ENCODE measurements around the gene TRRAP. TPM values are rescaled to one million over a fixed set of nuclear protein-coding genes. Genes with fewer than 3 reads are reported as not detected.

Gene TRRAP
- polyA plus RNA-seq, 1 donor from 2014 or later = 12.9 TPM

GRCh38 chr7:99021941-99022560 lies 143.7 kb downstream of the TRRAP start:
- no peak overlapping the region for H3K27ac ChIP-seq (ENCODE audit: low read length)
- no peaks in the 10 kb centered on the region for H3K27me3 ChIP-seq (ENCODE audit: insufficient read depth, low read depth, low read length)
- H3K4me3 ChIP-seq (ENCODE audit: low read length) = no peak overlapping the region
- H4K20me1 ChIP-seq (ENCODE audit: insufficient read depth) = no peaks in the 10 kb centered on the region
- H3K9ac ChIP-seq (ENCODE audit: low read length) = no peak overlapping the region
- H3K4me2 ChIP-seq (ENCODE audit: low read length) = no peak overlapping the region
- no peak for TF ChIP-seq SMC3 (conservative IDR thresholded peaks at IDR 0.05; ENCODE audit: poor library complexity)
- no peak for TF ChIP-seq MXI1 (conservative IDR thresholded peaks at IDR 0.05; ENCODE audit: poor library complexity, severe bottlenecking)
- no peak for TF ChIP-seq POLR2AphosphoS5 (IDR thresholded peaks at IDR 0.05)
- no peak for TF ChIP-seq EZH2 (IDR thresholded peaks at IDR 0.05; ENCODE audit: borderline replicate concordance, insufficient read depth, low read length, poor library complexity, severe bottlenecking)
- no peak for TF ChIP-seq TAF1 (IDR thresholded peaks at IDR 0.05; ENCODE audit: low read depth)
- no peak for TF ChIP-seq RAD21 (conservative IDR thresholded peaks at IDR 0.05)
- no peak for TF ChIP-seq REST (IDR thresholded peaks at IDR 0.05; ENCODE audit: borderline replicate concordance)
- TF ChIP-seq EP300 (conservative IDR thresholded peaks at IDR 0.05; ENCODE audit: poor library complexity, severe bottlenecking) = no peak
- TF ChIP-seq CTCF (IDR thresholded peaks at IDR 0.05; ENCODE audit: poor library complexity, severe bottlenecking) = no peak
- H3F3A ChIP-seq (ENCODE audit: insufficient read depth, low read length, poor library complexity, severe bottlenecking) = no peaks in the 10 kb centered on the region
- no peak overlapping the region for H2AFZ ChIP-seq (ENCODE audit: low read depth, low read length)
- no peaks in the 10 kb centered on the region for H3K36me3 ChIP-seq (ENCODE audit: insufficient read depth, low read length)
- H3K9me3 ChIP-seq (ENCODE audit: low read length) = no peaks in the 10 kb centered on the region
- H3K79me2 ChIP-seq (replicated peaks; ENCODE audit: insufficient read depth, low read length) = no peaks in the 10 kb centered on the region
- no peaks in the 10 kb centered on the region for H3K9me2 ChIP-seq (ENCODE audit: insufficient read depth, low read length)

GRCh38 chr7:99024066-99024465 lies 145.7 kb downstream of the TRRAP start:
- no peak overlapping the region for H3K9ac ChIP-seq (ENCODE audit: low read length)
- no peaks in the 10 kb centered on the region for H3K79me2 ChIP-seq (replicated peaks; ENCODE audit: insufficient read depth, low read length)
- no peaks in the 10 kb centered on the region for H4K20me1 ChIP-seq (ENCODE audit: insufficient read depth)
- TF ChIP-seq EP300 (conservative IDR thresholded peaks at IDR 0.05; ENCODE audit: poor library complexity, severe bottlenecking) (no peak), POLR2AphosphoS5 (IDR thresholded peaks at IDR 0.05) (no peak), RAD21 (conservative IDR thresholded peaks at IDR 0.05) (no peak), CTCF (IDR thresholded peaks at IDR 0.05; ENCODE audit: poor library complexity, severe bottlenecking) (no peak), REST (IDR thresholded peaks at IDR 0.05; ENCODE audit: borderline replicate concordance) (no peak), EZH2 (IDR thresholded peaks at IDR 0.05; ENCODE audit: borderline replicate concordance, insufficient read depth, low read length, poor library complexity, severe bottlenecking) (no peak), MXI1 (conservative IDR thresholded peaks at IDR 0.05; ENCODE audit: poor library complexity, severe bottlenecking) (no peak), SMC3 (conservative IDR thresholded peaks at IDR 0.05; ENCODE audit: poor library complexity) (no peak), TAF1 (IDR thresholded peaks at IDR 0.05; ENCODE audit: low read depth) (no peak)
- H3K9me2 ChIP-seq (ENCODE audit: insufficient read depth, low read length) = no peaks in the 10 kb centered on the region
- no peaks in the 10 kb centered on the region for H3K9me3 ChIP-seq (ENCODE audit: low read length)
- no peaks in the 10 kb centered on the region for H3F3A ChIP-seq (ENCODE audit: insufficient read depth, low read length, poor library complexity, severe bottlenecking)
- H3K36me3 ChIP-seq (ENCODE audit: insufficient read depth, low read length) = no peaks in the 10 kb centered on the region
- no peak overlapping the region for H2AFZ ChIP-seq (ENCODE audit: low read depth, low read length)
- H3K27me3 ChIP-seq (ENCODE audit: insufficient read depth, low read depth, low read length) = no peaks in the 10 kb centered on the region
- no peak overlapping the region for H3K4me2 ChIP-seq (ENCODE audit: low read length)
- no peak overlapping the region for H3K4me3 ChIP-seq (ENCODE audit: low read length)
- H3K27ac ChIP-seq (ENCODE audit: low read length) = no peak overlapping the region

Measured in neural cell (in vitro differentiated cells).